GM12864 (cell line): ENCODE data around the gene ABCC3.

ENCODE experiments used
- DNase-seq: peaks from one replicate; pipeline ENCODE4 v3.0.0-alpha.2; 2011; ENCODE audit warnings: low read depth
- H3K4me3 ChIP-seq: 2 replicates; pipeline ENCODE4 v1.5.1; 2011; ENCODE audit warnings: mild to moderate bottlenecking, low read depth, low read length, control low read depth
- CTCF ChIP-seq: IDR thresholded peaks from 2 replicates; pipeline ENCODE4 v1.5.1; 2011; ENCODE audit warnings: low read depth, mild to moderate bottlenecking, moderate library complexity, low read length, control low read depth, inconsistent platforms; ENCODE audit errors: missing control alignments

ABCC3 gene

GRCh38 chr17:50710025-50710424, 75.3 kb downstream of the ABCC3 start:
- H3K4me3 ChIP-seq: no peak overlapping the region

GRCh38 chr17:50710650-50711049, 76.0 kb downstream of the ABCC3 start:
- no peak for TF ChIP-seq CTCF
- no peak overlapping the region for H3K4me3 ChIP-seq
- DNase-seq: no peak

More at GRCh38 chr17:50710025-50710424, 75.3 kb downstream of the ABCC3 start:
- DNase-seq: no peak
- no peak for TF ChIP-seq CTCF

GRCh38 chr17:50712641-50713040, 78.0 kb downstream of the ABCC3 start:
- H3K4me3 ChIP-seq: no peak overlapping the region
- TF ChIP-seq CTCF: no peak

GRCh38 chr17:50715471-50715870, 80.8 kb downstream of the ABCC3 start:
- DNase-seq: no peak
- TF ChIP-seq CTCF: no peak
- H3K4me3 ChIP-seq: no peak overlapping the region

More at GRCh38 chr17:50712641-50713040, 78.0 kb downstream of the ABCC3 start:
- no peak for DNase-seq

- peak; percentile 75 for DNase-seq
- peak within 1 kb of the TSS; percentile 94 for H3K4me3 ChIP-seq
- no peak for TF ChIP-seq CTCF
Observed at GRCh38 chr17:50719144-50719923, 84.7 kb downstream of the ABCC3 start, which contains the start of gene LUC7L3. TSS of gene LUC7L3 (plus strand) at chr17:50719603. CDS start at chr17:50719733, 130 bp downstream.

- no peak for DNase-seq
- TF ChIP-seq CTCF: no peak
- H3K4me3 ChIP-seq: peak overlapping the region; percentile 94
Observed at GRCh38 chr17:50719924-50720794, 85.5 kb downstream of the ABCC3 start.
